H1 (cell line): Measurements from ENCODE around the gene FRMD3.

Experiments used
- EP300 ChIP-seq, 2 experiments: IDR thresholded peaks; 1 replicate in 1 of 2; 2 replicates in 1 of 2; pipeline ENCODE4 v1.6.1; 2011 to 2012; ENCODE audit warnings: low read depth in 2 of 2, low read length in 2 of 2, mild to moderate bottlenecking in 2 of 2, borderline replicate concordance in 1 of 2, inconsistent platforms in 1 of 2, moderate library complexity in 1 of 2
- EZH2 ChIP-seq: fragments of 200-600 bp; sonication (generic); IDR thresholded peaks from 2 replicates; pipeline ENCODE4 v1.7.1; 2012; ENCODE audit warnings: low read depth, mild to moderate bottlenecking, moderate library complexity, low read length, inconsistent platforms; ENCODE audit not compliant: severe bottlenecking
- KDM5A ChIP-seq: fragments of 200-600 bp; IDR thresholded peaks from 2 replicates; pipeline ENCODE4 v1.7.1; 2012; ENCODE audit warnings: mild to moderate bottlenecking, low read length, inconsistent platforms, mixed read lengths
- POLR2A ChIP-seq, 2 experiments: IDR thresholded peaks; 1 replicate in 1 of 2; 2 replicates in 1 of 2; pipeline ENCODE4 v1.6.1; 2011; ENCODE audit warnings: low read depth in 2 of 2, low read length in 2 of 2, mild to moderate bottlenecking in 2 of 2; ENCODE audit errors: control extremely low read depth in 1 of 2
- POLR2AphosphoS5 ChIP-seq: IDR thresholded peaks from 2 replicates; pipeline ENCODE4 v1.6.1; 2011; ENCODE audit warnings: low read depth, low read length
- RAD21 ChIP-seq, 2 experiments: IDR thresholded peaks in 1 of 2; conservative IDR thresholded peaks in 1 of 2; 2 replicates each; pipeline ENCODE4 v1.6.1; 2011; ENCODE audit warnings: low read depth in 2 of 2, low read length in 2 of 2, improper control_type of control experiment in 1 of 2, inconsistent platforms in 1 of 2, mild to moderate bottlenecking in 1 of 2, moderate library complexity in 1 of 2
- RXRA ChIP-seq: IDR thresholded peaks from 2 replicates; pipeline ENCODE4 v1.6.1; 2011; ENCODE audit warnings: low read depth, mild to moderate bottlenecking, low read length, moderate library complexity; ENCODE audit not compliant: insufficient read depth
- SIRT6 ChIP-seq: IDR thresholded peaks from one replicate; pipeline ENCODE4 v1.7.1; 2012; ENCODE audit warnings: low read length, inconsistent platforms
- SP1 ChIP-seq: IDR thresholded peaks from 2 replicates; pipeline ENCODE4 v1.6.1; 2011; ENCODE audit warnings: low read depth, low read length
- YY1 ChIP-seq: IDR thresholded peaks from 2 replicates; pipeline ENCODE4 v1.6.1; 2011; ENCODE audit warnings: low read depth, mild to moderate bottlenecking, low read length
- ZNF274 ChIP-seq: IDR thresholded peaks from 2 replicates; pipeline ENCODE4 v1.7.0; 2012; ENCODE audit warnings: low read length, borderline replicate concordance; ENCODE audit errors: extremely low read depth
- TF ChIP-seq, protein P1 (sequence below), 3 experiments: IDR thresholded peaks; 1 replicate in 2 of 3; 2 replicates in 1 of 3; pipeline versions ENCODE4 v1.5.1 to v1.6.1; 2011; ENCODE audit warnings: low read length in 3 of 3, mild to moderate bottlenecking in 3 of 3, inconsistent platforms in 2 of 3, low read depth in 1 of 3, moderate library complexity in 1 of 3; ENCODE audit not compliant: insufficient read depth in 1 of 3; ENCODE audit errors: control extremely low read depth in 1 of 3
- TF ChIP-seq, protein P2 (sequence below): IDR thresholded peaks from 2 replicates; pipeline ENCODE4 v1.6.1; 2011; ENCODE audit warnings: low read depth, mild to moderate bottlenecking, low read length; ENCODE audit not compliant: insufficient read depth

DNA sequence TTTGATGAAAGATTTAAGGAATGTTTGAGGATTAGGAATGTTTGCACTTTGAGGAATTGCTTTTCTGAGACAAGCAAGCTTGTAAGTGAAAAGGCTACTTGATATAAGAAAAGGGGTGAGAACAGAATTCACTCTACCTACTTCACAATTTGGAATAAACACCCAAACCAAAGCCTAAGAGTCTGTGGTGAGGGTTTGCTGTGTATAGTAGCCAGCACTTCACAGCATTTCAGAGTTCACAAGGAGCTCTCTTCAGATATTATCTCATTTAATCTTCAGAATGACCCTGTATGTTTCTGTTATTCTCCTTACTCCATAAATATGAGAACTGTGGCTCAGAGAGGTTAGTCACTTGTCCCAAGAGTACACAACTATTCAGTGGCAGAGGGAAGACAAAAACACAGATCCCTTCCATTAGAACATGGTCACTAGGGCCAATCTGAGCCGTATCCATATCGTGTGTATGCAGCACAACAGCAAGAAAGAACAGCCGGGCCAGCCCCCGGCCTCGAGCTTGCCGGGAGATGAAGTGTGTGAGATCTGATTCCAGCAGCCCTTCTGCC lies 92.4 kb downstream of the FRMD3 start:
- TF ChIP-seq EZH2 (no peak), ZNF274 (no peak), POLR2AphosphoS5 (no peak), KDM5A (no peak), SIRT6 (no peak), EP300 (IDR thresholded peaks at IDR 0.05; ENCODE audit: borderline replicate concordance in 1 of 2, low read depth in 2 of 2, low read length in 2 of 2) (no peak), RAD21 (IDR thresholded peaks at IDR 0.05 in 1 of 2, conservative IDR thresholded peaks at IDR 0.05 in 1 of 2; ENCODE audit: low read depth in 2 of 2, low read length in 2 of 2) (no peak), POLR2A (IDR thresholded peaks at IDR 0.05; ENCODE audit: control extremely low read depth in 1 of 2, low read depth in 2 of 2, low read length in 2 of 2) (no peak), RXRA (no peak), YY1 (no peak), SP1 (no peak)
- TF ChIP-seq, protein P1, sequence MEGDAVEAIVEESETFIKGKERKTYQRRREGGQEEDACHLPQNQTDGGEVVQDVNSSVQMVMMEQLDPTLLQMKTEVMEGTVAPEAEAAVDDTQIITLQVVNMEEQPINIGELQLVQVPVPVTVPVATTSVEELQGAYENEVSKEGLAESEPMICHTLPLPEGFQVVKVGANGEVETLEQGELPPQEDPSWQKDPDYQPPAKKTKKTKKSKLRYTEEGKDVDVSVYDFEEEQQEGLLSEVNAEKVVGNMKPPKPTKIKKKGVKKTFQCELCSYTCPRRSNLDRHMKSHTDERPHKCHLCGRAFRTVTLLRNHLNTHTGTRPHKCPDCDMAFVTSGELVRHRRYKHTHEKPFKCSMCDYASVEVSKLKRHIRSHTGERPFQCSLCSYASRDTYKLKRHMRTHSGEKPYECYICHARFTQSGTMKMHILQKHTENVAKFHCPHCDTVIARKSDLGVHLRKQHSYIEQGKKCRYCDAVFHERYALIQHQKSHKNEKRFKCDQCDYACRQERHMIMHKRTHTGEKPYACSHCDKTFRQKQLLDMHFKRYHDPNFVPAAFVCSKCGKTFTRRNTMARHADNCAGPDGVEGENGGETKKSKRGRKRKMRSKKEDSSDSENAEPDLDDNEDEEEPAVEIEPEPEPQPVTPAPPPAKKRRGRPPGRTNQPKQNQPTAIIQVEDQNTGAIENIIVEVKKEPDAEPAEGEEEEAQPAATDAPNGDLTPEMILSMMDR (IDR thresholded peaks at IDR 0.05; ENCODE audit: control extremely low read depth in 1 of 3, insufficient read depth in 1 of 3, low read depth in 1 of 3, low read length in 3 of 3), result no peak
- TF ChIP-seq, protein P2, sequence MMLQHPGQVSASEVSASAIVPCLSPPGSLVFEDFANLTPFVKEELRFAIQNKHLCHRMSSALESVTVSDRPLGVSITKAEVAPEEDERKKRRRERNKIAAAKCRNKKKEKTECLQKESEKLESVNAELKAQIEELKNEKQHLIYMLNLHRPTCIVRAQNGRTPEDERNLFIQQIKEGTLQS, result no peak
